D721Med (cell line): ENCODE measurements around the gene OPTN.
A peak's percentile ranks its signal among the peaks of the same experiment; 100 is the strongest.
"Not testable (repeated sequence)": the region's sequence is repeated elsewhere in the genome, so short reads cannot be mapped to it uniquely, and the experiment has no call there.

ENCODE experiments used
- DNase-seq: peaks from one replicate; pipeline ENCODE4 v3.0.0; 2011; ENCODE audit warnings: low spot score; ENCODE audit not compliant: insufficient read length
- FAIRE-seq: peaks from 2 replicates; lab custom pipeline; 2011; peaks lifted over from hg19 to GRCh38; lab: Jason Lieb, UNC
- CTCF ChIP-seq: IDR thresholded peaks from 2 replicates; pipeline ENCODE4 v1.5.1; 2012; ENCODE audit warnings: mild to moderate bottlenecking, control low read depth; ENCODE audit not compliant: insufficient read depth; ENCODE audit errors: missing control alignments

Gene OPTN

GRCh38 chr10:13099666-13100348 lies at the start of gene OPTN:
Gene OPTN, plus strand, starts transcription at chr10:13100163. Its CDS starts 8,960 bp downstream, at chr10:13109123.
- no peak for FAIRE-seq
- DNase-seq, result peak; percentile 60
- peak; percentile 79 for TF ChIP-seq CTCF

- TF ChIP-seq CTCF, result no peak
- FAIRE-seq, result no peak
Observed at GRCh38 chr10:13051126-13051694, 48.8 kb upstream of the OPTN start.

GRCh38 chr10:13053208-13053607 lies 46.8 kb upstream of the OPTN start:
- not testable (repeated sequence) for DNase-seq, FAIRE-seq

More at GRCh38 chr10:13051126-13051694, 48.8 kb upstream of the OPTN start:
- no peak for DNase-seq

GRCh38 chr10:13053794-13054462 lies 46.0 kb upstream of the OPTN start:
- no peak for TF ChIP-seq CTCF
- no peak for FAIRE-seq
- DNase-seq, result no peak

- no peak for TF ChIP-seq CTCF
- no peak for DNase-seq
- no peak for FAIRE-seq
Observed at GRCh38 chr10:13054844-13055243, 45.1 kb upstream of the OPTN start.

GRCh38 chr10:13056456-13057077 lies 43.4 kb upstream of the OPTN start:
- FAIRE-seq (peak; percentile 58), DNase-seq (no peak)
- TF ChIP-seq CTCF, result peak; percentile 40

- FAIRE-seq (no peak), DNase-seq (no peak)
Observed at GRCh38 chr10:13062803-13063202, 37.2 kb upstream of the OPTN start.

More at GRCh38 chr10:13062803-13063202, 37.2 kb upstream of the OPTN start:
- no peak for TF ChIP-seq CTCF
